Hepatocyte (in vitro differentiated cells): ENCODE measurements around the gene ARHGAP45.

ENCODE experiments used
- EZH2 ChIP-seq: fragments of 200-600 bp; sonication (generic); IDR thresholded peaks from 2 replicates; pipeline ENCODE4 v1.6.1; 2016; ENCODE audit warnings: antibody characterized with exemption, mild to moderate bottlenecking, borderline replicate concordance
- TF ChIP-seq, protein P1 (sequence below): fragments of 200-600 bp; sonication (generic); IDR thresholded peaks from 2 replicates; pipeline ENCODE4 v1.5.1; 2016; ENCODE audit warnings: antibody characterized with exemption, mild to moderate bottlenecking; ENCODE audit not compliant: poor library complexity

DNA sequence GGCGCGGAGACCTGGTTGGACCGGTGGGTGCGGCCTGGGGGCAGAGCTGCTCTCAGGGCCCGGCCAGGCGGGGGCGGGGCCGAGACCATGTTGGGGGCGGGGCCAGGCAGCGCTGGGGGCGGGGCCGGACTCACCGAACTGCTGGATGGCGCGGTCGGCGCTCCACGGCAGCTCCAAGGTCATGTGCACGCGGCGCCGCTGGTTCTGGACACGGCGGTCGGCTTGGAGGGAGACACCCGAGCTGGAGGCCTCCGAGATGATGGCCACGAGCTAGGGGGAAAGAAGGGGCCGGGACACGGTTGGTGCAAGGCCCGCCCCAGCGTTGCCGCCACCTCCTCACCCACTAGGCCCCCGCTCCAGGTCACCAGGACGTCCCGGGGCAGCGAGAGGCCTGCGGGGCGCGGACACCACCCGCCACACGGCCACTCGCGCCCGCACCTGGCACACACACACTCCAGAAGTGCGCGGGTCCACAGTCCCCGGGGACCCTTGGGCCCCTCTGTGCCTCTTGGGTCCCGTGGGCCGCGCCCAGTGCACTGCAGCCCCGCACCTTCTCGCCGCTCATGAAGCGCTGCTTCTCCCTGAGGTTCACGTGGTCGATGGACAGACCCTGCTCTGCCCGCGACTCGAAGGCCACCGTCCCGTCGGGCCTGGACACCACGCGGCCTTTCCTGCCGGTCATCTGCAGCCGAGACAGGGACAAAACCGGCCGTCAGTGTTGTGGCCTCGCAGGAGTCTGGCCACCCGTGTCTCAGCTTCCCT lies 45.5 kb downstream of the ARHGAP45 start:
- no peak for TF ChIP-seq EZH2
- TF ChIP-seq, protein P1, sequence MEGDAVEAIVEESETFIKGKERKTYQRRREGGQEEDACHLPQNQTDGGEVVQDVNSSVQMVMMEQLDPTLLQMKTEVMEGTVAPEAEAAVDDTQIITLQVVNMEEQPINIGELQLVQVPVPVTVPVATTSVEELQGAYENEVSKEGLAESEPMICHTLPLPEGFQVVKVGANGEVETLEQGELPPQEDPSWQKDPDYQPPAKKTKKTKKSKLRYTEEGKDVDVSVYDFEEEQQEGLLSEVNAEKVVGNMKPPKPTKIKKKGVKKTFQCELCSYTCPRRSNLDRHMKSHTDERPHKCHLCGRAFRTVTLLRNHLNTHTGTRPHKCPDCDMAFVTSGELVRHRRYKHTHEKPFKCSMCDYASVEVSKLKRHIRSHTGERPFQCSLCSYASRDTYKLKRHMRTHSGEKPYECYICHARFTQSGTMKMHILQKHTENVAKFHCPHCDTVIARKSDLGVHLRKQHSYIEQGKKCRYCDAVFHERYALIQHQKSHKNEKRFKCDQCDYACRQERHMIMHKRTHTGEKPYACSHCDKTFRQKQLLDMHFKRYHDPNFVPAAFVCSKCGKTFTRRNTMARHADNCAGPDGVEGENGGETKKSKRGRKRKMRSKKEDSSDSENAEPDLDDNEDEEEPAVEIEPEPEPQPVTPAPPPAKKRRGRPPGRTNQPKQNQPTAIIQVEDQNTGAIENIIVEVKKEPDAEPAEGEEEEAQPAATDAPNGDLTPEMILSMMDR: no peak
